Hematopoietic multipotent progenitor cell treated with erythropoietin and hydrocortisone succinate and interleukin-3 and kit ligand, for 15 days (in vitro differentiated cells): Measurements from ENCODE around the gene SLC16A8.
"Not testable (repeated sequence)": the region's sequence is repeated elsewhere in the genome, so short reads cannot be mapped to it uniquely, and the experiment has no call there.

Source experiments
- DNase-seq: peaks from one replicate; pipeline ENCODE4 v3.0.0-alpha.2; 2015; ENCODE audit warnings: low spot score

The SLC16A8 gene

DNA sequence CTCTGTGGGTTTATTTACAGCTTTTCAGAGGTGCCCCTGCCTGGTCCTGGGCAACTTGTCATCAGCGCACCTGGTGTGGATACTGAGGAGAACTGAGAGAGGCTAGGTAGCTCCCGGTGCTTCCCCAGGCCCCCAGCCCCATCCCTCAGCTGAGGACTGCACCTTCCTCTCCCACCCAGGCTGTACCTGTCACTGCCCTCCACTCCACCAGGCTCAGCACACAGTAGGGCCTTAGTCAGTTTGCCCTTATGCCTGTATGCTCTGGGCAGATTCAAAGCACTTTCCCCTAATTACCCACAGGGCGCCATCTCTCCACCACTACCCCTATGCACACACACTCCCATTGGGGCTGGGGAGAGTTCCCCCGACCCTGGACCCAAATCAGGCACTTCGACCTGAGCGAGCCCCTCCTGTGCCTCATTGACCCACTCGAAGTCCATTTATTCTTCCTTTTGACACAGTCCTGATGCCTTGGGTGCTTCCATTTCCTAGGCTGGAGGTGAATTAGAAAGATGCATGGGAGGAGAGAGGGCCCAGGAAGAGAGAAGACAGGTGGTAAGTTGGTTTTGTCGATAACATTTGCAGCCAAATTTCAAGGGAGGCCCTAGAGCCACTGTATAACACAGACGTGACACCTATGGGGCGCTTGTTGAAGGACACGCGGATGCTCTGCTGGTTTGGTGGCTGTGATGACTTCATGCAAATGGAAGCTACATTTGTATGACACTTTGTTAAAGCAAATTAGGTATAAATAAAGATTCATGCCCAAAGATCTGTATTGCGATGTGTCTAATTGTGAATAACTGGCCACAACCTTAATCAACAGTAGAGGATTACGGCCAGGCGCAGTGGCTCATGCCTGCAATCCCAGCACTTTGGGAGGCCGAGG lies 40.6 kb downstream of the SLC16A8 start:
- no peak for DNase-seq

DNA sequence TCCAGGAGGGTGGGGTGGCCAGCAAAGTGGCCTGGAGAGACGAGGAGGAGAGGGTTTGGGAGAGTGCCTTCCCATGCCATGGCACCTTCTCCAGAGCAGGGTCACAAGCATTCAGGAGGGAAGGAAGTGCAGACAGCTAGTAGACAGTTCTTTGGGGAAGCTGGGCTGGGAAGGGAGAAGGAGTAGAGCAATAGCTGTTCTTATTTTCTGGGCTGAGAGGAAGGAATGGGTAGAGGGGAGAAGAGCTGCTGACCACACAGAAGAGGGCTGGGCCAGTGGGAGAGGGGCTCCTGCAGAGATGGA lies 41.5 kb downstream of the SLC16A8 start:
- DNase-seq = no peak

DNA sequence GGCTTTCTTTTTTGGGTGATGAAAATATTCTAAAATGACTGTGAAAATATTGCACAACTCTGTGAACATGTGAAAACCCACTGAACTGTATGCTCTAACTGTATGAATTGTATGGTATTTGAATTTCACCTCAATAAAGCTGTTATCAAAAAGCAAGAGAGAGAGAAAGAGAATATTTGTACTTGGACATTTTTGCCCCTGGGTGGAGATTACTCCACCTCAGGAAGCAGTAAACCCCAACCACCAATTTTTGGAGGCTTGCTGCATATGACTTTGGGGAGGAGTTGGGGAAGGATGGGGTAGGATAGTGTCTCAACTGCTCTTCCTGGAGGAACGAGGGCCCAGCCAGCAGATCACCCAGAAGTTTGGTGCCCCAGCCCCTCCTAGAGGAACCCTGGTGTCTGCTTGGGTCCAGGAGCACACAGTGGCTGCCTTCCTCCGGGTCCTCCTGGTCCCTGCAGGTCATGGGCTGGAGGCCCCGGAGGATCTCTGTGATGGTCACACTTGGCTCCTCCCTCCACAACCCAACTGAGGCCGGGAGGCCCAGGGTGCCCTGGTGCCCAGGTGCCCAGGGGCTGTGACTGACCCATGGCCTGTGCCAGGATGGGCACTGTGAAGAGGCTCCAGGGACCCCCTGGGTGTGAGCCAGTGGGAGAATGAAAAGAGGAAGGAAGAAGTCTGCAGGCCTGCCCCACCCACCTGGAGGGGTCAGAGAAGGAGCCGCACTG lies 42.1 kb downstream of the SLC16A8 start:
- DNase-seq = no peak

DNA sequence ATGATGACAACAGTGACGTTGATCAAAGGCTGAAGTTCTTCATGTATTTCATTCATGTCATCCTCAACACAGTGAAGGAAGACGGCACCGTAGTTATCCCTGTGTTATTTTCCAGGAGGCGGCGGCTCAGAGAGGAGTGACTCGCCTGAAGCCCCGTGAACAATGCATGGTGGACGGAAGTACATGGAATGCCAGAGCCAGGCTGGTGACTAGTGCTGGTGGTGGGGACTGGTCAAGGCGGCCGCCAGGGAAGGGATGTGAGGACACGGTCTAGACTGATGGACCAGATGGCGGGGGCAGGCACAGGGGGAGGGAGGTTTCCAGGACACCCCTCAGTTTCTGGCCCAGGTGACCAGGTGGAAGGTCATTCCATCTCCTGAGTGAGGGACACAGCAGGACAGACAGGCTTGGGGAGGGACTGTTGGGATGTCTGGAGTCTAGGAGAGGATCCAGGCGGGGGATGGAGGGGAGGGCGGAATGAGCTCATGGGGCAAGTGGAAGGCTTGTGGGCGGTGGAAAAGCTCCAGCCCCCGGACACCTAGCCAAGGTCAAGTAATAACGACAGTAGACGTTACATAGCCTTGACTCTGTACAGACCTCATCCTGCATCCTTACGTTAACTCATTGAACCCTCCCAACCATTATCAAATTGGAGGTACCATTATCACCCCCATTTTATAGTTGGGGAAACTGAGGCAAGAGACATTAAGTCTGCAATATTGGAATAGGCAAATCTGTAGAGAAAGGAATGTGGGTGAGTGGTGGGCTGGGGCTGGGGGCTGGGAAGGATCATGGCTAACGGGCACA lies 42.8 kb downstream of the SLC16A8 start:
- no peak for DNase-seq

DNA sequence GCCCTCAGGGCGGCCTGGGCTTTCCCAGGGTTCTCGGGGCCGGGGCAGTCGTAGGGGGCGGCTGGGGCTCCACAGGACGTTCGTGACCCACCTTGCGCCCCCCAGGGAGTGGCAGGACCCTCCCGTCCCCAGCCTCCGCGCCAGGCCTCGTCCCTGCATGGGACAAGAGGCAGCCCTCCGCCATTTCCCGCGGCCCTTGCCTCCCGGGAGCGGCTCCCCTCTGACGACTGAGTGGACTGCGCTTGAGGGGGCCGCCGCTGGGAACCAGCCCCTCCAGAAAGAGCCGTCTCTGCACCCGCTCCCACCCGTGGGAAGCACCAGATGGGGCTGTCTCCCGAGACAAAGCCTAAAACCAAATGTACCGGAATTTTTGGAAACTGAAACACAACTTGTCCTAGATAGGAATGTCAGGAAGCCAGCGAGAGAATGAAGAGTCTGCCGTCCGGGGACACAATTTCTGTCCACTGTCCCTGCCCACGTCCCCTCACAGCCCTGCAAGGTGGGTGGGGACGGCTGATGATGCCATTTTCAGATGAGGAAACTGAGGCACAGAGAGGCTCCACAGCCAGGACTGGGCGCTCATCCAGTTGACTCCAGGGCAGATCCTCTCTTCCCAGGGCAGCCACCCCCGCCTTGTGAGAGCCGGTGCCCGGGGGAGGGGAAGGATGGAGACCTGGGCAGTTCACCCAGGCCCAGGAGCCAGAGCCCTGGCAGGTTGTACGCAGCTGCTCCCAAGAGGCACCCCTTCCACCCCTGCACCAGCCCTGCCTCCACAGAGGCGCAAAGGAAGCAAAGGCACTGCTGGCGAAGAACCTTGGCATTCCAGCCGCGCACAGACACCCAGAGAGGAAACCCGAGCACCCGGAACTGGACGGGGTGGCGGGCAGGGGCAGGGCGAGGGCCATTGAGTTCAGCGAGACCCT lies 44.8 kb downstream of the SLC16A8 start:
- no peak for DNase-seq

DNA sequence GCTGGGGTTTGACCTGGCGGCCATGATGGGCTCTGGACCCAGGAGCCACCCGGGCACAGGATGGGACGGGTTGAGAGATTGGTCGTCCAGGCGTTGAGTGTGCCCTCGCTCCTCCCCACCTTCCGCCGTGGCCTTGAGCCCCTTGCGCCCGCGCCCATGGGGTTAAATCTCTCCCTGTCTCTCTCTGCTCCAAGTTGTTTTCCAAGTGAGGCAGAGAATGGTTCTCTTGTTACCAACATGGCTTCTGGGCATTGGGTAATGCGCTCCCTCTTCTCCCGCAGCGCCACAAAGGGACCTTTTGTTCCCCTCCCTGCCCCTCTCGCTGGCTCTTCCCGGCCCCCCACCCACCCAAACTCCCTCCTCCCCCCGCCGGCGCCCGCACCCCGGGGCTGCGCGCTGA lies 45.6 kb downstream of the SLC16A8 start:
- DNase-seq = no peak

DNA sequence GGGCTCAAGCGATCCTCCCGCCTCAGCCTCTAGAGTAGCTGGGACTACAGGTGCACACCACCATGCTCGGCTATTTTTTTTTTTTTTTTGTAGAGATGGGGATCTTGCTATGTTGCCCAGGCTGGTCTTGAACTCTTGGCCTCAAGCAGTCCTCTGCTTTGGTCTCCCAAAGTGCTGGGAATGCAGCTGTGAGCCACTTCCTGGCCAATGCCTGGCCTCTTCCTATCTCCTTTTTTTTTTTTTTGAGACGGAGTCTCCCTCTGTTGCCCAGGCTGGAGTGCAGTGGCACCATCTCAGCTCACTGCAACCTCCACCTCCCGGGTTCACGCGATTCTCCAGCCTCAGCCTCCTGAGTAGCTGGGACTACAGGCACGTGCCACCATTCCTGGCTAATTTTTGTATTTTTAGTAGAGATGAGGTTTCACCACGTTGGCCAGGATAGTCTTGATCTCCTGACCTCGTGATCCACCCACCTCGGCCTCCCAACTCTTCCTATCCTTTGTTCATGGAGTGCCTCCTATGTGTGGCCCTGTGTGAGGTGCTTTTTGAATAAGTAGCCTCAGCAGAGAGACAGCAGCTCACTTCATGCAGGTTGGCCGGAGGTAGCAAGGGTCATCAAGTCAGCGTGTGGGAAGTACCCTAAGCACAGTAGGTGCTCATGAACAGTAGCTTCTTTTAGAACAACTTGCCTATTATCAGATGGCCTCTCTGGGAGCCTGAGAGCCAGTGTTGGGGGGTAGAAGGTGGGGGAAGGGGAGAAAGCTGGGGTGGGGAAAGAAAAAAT lies 46.4 kb downstream of the SLC16A8 start:
- not testable (repeated sequence) for DNase-seq

DNA sequence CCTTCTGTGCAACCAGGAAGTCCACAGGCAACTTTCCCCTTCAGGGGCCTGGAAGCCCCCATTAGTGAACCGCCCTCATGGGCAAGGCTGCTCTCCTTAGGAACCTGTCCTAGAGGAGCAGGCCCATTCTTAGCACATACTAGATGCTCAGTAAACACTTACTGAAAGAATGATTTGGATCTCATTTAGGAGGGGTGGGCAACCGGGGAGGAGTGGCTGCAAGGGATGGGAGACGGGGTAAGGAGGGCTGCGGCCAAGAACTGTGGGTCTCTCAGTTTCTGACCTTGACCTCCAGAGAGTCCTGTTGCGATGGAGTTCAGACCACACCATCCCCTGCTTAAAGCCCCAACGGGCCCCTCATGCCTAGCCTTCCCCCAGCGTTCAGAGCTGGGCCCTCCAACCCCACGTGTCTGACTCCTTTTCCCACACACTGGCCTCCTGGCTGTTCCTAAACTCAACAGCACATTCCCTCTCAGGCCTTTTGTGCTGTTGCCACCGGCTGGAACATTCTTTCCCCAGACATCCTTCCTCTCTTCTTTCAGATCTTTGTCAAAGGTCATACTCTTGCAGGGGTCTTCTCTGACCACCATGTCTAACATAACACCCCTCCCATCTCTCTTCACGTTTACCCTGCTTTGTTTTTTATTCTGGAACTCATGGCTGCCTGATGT lies 47.5 kb downstream of the SLC16A8 start:
- DNase-seq = no peak

DNA sequence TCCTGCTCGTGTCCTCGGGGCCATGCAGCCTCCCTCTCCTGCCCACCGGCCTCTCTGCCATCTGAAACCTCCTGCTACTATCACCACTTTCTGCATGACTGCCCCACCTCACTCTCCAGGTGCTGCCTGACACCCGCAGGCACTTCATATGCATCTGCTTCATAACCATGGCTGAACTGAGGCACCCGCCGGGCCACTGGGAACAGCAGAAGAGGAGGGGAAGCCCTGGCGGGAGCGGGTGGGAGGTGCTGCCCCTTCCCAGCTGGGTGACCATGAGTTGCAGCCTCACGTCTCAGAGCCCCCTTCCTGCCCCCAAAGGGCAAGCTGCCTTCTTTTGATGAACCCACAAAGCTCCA lies 48.5 kb downstream of the SLC16A8 start:
- DNase-seq = no peak

DNA sequence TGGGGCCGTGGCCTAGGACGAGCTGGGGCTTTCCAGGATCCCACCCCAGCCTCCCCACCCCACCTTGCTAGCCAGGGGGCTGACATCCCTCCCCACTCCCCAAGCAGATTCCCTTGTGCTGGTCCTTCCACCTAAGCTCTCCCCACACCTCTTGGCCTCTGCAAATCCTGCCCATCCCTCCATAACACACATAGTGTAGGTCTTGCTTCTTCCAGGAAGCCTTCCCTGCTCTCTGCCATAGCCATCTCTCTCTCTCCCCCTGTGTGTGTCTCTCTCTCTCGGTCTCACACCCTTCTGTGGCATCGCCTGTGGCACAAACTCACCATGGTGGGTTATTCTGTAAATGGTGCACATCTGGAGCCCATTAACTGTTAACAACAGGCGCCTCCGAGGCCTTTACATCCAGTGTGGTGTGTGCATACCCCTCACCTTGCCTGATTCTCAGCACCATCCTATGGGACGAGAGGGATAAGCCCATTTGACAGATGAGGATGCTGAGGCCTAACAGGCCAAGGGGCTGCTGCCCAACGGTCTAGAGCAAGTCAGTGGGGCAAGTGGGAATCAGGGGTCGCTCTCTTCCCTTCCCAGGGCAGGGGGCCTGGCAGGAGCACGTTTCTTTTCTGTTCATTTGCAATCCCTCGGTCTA lies 49.0 kb downstream of the SLC16A8 start:
- no peak for DNase-seq

DNA sequence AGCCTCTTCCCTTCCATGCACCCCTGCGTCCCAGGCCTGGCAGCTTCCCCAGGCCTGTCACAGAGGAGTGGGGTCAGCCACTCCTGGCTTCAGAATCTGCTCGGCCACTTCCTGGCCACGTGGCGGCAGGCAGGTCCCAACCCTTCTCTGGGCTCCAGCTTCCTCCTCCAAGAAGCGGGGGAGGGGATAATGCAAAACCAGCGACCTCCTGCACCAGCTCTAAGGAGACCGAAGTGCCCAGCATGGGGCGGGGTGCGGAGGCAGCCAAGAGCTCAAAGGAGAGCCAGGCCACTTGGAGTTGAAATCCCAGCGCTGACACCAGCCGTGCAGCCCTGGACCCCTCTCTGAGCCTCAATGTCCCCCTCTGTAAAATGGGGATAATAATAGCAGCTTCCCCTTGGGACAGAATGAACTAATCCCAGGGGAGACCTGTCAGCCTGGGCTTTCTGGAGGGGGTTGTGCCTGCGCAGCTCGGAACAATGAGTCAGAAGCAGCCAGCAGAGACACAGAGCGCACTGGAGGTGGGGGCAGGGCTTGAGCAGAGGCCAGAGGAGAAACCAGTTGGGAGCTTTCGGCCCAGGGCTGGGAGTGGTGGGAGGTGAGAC lies 49.6 kb downstream of the SLC16A8 start:
- no peak for DNase-seq

DNA sequence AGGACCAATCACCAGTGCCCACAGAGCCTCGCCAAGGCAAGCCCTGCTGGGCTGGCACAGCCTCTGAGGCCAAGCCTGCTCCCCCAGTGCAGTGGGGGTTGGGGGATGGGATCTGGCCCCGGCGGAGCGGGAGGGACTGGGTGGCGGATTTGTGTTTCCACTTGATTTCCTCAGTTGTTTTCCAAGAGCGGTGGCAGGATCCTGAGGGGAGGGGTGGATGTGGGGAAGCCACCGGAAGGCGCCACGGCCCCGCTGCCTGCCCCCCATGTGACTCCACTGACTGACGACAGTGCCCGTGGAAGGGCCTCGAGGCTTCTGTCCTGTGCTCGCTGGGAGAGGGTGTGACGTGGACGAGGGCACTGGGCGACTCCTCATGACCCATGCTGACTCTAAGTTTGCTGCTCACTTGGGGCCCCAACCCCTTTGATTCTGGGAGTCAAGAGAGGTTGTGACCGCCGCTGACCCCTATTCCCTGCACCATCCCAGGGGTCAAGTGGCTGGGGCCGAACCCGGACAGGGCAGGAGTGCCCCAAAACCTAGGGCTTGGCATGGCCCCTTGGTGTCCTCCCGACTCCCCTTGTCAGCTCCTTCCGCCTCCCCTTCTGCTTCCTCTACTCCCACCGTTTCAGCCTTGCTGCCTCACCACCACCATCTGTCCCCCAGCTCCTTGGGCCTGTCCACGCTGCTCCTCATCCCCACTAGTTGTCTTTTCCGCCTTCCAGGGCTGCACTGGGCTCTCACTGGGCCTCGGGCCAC lies 50.3 kb downstream of the SLC16A8 start:
- no peak for DNase-seq

DNA sequence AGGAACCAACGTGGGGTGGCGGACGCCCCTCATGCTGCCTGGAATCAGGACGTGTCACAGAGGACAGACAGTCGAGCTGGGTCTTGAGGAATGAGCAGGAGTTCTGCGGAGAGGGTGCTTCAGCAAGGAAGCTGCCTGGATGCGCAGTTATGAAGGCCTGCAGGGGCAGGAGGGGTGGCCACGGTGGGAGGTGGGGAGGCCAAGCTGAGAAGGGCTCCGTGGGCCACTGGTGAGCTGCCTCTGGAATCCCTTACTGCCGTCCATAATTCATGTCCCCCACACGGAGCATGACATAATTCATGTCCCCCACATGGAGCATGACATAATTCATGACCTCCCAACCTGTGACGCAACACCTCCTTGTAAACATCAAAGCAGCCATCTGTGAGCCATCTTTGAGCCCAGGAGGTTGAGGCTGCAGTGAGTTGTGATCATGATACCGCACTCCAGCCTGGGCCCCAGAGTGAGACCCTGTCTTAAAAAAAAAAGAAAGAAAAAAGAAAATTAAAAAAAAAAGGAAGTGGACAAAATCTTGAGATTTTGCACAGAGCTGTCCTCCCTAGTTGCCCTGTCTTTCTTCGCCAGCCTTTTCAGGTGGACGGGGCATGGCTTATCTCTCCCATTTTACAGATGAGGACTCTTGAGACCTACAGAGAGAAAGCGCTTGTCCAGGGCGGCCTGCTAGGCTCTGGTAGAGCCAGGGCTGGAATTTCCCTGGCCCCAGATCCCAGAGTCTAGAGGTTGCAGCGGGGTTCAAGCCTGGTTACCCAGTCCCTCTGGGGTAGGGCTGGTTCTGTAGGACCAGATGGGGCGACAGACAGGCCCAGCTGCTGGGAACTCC lies 51.1 kb downstream of the SLC16A8 start:
- DNase-seq = no peak

DNA sequence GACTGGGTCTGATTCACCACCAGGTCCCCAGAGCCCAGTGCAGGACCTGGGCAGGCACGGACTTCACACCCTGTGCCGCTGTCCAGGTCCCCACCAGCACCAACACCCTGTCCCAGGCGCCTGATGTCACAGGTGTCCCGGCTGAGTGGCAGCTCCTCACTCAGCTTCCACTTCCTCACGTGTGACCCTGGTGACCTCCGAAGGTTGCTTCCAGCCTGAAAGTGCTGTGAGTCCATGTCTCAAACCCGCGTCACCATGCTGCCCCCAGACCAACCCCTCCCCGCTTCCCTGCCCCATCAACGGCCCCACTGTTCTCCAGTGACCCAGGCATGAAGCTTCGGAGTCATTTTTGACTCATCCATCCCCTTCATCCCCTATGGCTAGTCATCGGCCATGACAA lies 52.5 kb downstream of the SLC16A8 start:
- no peak for DNase-seq

DNA sequence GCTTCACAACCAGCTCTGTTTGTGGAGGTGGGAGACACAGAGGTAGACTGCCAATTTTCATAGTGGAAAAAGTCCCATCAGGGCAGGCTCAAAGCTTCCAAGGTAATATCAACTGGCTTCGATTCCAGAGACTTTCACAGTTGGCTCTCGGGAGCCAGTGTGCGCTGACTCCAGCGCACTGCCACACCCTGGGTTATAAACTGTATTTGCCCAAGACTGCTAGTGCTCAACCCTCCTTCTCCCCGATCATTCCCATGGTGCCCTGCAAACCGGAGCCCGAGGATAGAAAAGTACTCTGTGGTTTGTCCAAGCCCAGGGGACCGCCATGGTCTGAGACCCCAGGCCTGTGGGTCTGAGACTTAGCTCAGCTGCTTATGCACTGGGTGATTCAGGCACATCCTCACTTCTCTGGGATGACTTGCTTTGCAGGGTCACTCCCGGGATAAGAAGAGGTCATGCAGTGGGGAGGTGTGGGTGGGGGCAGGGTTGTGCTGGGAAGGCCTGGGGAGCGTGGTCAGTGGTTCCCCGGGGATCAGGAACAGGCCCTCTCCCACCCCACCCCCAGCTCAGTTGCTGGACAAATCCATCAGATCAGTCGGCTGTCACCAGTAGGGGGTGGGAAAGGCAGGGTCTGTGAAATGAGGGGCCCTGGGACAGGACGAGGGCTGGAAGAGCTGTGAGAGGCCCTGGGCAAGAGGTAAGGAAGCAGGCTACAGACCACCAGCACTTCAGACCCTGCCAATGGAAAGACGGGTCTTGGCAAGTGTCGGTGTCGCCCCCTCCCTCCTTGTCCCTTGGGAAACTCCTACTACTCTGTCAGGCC lies 53.5 kb downstream of the SLC16A8 start:
- DNase-seq = no peak

DNA sequence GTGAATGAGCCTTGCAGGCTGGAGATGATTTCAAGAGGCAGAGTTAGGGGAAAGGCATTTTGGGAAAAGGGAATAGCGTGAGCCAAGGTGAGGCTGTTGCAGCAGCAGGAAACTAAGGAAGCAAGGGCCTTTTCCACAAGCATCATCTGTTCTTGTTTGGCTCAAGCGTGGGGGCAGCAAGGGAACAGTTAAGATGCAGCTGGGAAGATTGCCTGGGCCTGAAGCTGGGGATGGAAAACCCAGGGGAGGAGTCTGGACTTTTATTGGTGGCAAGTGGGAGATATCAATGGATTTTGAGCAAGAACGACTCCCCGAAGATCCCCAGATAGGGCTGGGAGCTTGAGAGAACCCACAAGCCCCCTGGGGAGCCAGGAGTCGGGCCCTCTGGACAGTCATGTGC lies 54.1 kb downstream of the SLC16A8 start:
- no peak for DNase-seq

DNA sequence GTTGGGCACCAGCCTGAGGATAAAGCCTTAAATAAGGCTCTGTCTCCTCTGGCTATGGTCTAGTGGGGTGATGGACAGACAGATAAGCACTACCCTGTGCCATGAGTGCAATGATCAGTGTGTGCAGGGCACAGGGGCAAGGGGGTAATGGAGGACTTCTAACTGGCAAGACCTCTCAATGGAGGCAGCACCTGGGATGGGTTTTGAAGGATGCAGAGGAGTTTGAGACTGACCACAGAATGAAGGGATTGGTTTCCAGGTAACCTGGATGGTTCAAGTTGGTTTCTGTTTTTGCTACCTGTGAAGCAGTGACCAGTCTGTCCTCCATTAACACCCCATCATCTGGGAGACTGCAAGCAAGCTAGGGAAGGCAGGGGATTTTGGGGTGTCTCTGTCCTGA lies 54.6 kb downstream of the SLC16A8 start:
- no peak for DNase-seq
